Activated CD4-positive, alpha-beta T cell treated with anti-CD3 and anti-CD28 coated beads, Interleukin-2, amount 50 U/mL, for 16 hours (primary cell): ENCODE results near the gene FASTK.
"Not testable (repeated sequence)": the region's sequence is repeated elsewhere in the genome, so short reads cannot be mapped to it uniquely, and the experiment has no call there.

Source experiments
- DNase-seq: peaks from one replicate; pipeline ENCODE4 v3.0.0-alpha.2; 2020

FASTK gene

DNA sequence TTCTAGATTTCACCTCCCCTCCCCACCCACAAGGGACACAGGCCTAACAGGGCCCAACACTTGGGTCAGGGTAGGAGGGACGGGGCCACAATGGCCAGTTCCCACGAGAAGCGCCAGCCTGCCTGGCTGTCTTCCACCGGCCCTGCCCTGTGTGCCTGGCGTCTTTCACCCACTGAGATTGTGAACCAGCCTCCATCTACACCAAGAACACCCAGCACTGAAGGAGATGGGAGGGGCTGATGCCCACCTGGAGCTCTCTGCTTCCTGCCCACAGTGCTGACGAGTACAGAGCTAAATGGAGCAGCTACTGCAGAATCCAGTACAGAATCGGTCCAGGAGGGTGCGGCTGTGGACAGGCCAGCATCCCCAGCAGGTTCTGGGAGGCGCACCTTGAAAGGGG lies 34.6 kb downstream of the FASTK start:
- no peak for DNase-seq

DNA sequence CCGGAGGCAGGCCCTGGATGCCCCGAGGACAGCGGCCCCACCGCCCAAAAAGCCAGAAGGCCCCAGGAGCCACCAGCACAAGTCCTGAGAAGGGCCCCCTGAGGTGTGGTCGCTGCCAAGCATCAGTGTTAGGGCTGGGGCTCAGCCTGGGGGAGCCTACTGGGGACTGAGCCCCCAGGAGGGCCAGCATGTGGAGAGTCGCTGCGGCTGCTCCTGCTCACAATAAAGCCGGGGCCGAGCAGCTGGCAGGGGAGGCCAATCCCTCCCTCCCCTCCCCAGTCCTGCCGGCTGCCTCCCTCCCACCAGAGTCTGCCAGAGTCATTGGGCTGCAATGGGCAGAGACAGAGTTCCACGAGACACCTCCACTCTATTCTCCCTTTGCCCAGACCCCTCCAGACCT lies 35.3 kb downstream of the FASTK start:
- no peak for DNase-seq

DNA sequence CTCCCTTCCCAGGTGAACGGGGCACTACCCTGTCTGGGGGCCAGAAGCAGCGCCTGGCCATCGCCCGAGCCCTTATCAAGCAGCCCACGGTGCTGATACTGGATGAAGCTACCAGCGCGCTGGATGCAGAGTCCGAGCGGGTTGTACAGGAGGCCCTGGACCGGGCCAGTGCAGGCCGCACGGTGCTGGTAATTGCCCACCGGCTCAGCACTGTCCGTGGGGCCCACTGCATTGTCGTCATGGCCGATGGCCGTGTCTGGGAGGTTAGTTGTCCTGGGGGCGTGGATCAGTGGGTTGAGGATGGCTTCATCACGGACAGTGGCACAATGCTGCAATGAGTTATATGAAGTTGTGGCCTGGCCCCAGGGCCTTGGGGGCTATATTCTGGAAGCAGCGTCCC lies 36.6 kb downstream of the FASTK start:
- no peak for DNase-seq

DNA sequence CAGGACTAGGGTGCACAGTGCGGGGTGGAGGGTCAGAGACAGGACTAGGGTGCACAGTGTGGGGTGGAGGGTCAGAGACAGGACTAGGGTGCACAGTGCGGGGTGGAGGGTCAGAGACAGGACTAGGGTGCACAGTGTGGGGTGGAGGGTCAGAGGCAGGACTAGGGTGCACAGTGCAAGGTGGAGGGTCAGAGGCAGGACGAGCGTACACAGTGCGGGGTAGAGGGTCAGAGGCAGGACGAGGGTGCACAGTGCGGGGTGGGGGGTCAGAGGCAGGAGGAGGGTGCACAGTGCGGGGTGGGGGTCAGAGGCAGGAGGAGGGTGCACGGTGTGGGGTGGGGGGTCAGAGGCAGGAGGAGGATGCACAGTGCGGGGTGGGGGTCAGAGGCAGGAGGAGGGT lies 37.2 kb downstream of the FASTK start:
- not testable (repeated sequence) for DNase-seq

DNA sequence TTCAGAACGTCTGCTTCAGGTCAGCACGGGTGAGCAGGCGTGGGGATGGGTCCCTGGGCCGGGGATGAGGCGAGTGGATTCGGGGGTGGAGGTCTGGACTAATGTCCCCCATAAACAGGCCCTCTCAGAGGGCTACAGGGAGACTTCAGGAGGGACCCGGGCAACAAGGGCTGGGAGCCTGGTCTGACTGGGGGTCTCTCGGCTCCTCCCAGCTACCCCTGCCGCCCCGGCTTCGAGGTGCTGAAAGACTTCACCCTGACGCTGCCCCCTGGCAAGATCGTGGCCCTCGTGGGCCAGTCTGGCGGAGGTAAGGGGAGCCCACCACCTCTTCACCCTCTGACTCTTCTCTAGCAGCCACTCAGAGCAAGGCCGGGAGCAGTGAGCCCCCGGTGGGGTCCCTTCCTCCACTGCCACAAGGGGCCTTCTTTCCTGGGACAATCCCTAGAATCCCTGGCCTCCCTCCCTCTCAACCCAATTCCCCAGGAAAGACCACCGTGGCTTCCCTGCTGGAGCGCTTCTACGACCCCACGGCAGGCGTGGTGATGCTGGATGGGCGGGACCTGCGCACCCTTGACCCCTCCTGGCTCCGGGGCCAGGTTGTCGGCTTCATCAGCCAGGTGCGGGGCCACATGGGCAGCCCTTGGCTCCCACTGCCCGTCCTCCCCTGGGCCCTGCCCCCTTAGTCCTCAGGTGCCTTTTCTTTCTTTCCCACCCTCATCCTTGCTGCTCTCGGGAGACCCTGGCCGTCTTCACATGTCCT lies 39.8 kb downstream of the FASTK start:
- DNase-seq, result no peak

DNA sequence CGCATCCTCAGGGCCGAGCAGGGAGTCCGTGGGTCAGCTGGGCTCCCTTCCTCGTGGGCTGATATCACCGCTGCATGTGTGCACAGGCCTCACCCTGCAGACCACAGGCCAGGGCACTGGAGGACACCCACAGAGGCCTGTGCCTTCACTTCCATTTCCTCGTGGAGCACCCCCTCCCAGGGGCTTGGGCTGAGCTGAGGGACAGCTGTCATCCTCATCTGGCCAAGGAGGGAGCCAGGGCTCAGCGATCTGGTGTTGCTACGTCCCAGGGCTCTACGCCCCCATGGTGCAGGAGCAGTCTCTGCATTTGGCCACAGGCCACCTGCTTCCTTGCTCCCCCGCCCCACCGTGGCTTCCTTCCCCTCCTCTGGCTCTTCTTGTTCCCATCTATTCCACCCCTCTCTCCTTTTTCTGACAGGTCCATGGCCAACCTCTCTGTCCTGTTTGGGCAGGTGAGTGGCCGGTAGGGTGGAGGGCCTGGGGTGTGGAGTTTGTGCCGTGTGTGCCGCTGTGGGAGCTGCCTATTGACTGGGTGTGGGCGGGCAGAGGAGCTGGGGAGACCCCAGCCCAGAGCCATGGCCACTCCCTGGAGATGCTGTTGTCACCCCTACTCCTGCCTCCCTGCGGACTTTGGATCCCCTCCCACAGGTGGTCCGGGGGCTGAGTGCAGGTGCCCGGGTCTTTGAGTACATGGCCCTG lies 40.6 kb downstream of the FASTK start:
- no peak for DNase-seq

- DNase-seq, result peak; percentile 56
These were observed 41.4 kb downstream of the FASTK start for GRCh38 chr7:151038951-151039849.

- no peak for DNase-seq
These were observed 44.7 kb downstream of the FASTK start for GRCh38 chr7:151035902-151036301.

GRCh38 chr7:151035026-151035717 lies 45.4 kb downstream of the FASTK start:
- DNase-seq, result no peak

DNA sequence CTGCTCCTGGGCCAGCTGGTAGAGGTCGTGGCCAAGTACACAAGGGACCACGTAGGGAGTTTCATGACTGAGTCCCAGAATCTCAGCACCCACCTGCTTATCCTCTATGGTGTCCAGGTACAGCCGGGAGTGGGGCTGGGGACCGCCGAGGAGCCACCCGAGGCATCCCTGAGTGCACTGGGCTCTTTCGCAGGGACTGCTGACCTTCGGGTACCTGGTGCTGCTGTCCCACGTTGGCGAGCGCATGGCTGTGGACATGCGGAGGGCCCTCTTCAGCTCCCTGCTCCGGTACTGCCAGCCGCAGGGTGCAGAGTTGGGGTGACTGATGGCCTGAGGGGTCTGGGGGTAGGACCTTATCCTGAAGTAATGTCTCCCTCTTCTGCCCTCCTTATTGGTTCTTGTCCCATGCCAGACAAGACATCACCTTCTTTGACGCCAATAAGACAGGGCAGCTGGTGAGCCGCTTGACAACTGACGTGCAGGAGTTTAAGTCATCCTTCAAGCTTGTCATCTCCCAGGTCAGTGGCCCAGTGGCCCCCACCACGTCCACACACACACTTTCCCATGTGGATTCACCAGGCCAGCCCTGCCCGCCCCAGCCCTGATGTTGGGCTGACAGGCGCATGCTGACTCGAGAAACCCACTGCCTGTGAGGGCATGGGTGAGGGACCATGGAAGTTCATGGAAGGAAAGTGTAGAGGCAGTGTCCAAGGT lies 46.1 kb downstream of the FASTK start:
- DNase-seq, result no peak

DNA sequence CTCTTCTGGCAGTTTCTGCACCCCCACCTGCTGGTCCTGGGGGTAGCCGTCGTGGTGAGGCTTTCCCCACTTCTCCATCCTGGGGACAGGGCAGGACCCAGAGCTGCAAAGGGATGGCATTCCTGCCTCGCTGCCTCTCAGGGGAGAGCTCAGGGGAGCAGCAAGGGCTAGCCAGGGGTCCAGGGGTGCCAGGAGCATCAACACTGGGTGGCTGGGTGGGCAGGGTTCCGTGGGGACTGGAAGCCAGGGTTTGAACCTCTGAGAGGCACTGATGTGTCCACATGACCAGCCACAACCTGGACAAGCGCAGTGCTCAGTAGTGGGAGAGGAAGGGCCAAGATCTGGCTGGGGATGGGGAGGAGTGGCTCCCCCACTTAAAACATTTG lies 46.8 kb downstream of the FASTK start:
- DNase-seq, result no peak

- DNase-seq, result no peak
These were observed 47.4 kb downstream of the FASTK start for GRCh38 chr7:151032936-151033863.

GRCh38 chr7:151031011-151031410 lies 49.6 kb downstream of the FASTK start:
- no peak for DNase-seq

- DNase-seq, result no peak
These were observed 51.6 kb downstream of the FASTK start for GRCh38 chr7:151028948-151029501.

GRCh38 chr7:151028131-151028947 lies 52.3 kb downstream of the FASTK start, which contains the start of gene ABCB8:
TSS of gene ABCB8 (plus strand) at chr7:151028450. CDS start at chr7:151028516, 66 bp downstream.
- DNase-seq, result peak; percentile 100

GRCh38 chr7:151027728-151028130 lies 52.9 kb downstream of the FASTK start:
- not testable (repeated sequence) for DNase-seq

DNA sequence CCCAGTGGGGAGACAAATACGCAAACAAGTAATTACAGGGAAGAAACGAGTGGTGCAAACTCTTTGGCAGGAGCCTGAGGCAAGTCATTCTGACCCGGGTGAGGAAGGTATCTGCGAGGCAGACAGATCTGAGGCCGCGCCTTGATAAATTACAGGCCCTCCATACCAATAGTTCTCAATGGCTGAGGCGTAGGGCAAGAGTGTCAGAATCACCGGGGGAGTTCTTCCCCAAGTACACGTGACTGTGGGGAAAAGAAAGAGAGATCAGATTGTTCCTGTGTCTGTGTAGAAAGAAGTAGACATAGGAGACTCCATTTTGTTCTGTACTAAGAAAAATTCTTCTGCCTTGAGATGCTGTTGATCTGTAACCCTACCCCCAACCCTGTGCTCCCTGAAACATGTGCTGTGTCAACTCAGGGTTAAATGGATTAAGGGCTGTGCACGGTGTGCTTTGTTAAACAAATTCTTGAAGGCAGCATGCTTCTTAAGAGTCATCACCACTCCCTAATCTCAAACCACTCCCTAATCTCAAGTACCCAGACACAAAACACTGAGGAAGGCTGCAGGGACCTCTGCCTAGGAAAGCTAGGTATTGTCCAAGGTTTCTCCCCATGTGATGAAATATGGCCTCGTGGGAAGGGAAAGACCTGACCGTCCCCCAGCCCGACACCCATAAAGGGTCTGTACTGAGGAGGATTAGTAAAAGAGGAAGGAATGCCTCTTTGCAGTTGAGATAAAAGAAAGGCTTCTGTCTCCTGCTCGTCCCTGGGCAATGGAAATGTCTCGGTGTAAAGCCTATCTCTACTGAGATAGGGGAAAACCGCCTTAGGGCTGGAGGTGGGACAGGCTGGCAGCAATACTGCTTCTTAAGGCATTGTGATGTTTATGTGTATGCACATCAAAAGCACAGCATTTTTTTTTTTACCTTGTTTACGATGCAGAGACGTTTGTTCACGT lies 53.6 kb downstream of the FASTK start:
- DNase-seq, result not testable (repeated sequence)
